NCI-H1048 (cell line): ENCODE measurements around the gene MAP3K4.

Experiments
- DNase-seq: peaks from one replicate; lab custom pipeline; 2025; lab: John Stamatoyannopoulos, UW

The MAP3K4 gene

DNA sequence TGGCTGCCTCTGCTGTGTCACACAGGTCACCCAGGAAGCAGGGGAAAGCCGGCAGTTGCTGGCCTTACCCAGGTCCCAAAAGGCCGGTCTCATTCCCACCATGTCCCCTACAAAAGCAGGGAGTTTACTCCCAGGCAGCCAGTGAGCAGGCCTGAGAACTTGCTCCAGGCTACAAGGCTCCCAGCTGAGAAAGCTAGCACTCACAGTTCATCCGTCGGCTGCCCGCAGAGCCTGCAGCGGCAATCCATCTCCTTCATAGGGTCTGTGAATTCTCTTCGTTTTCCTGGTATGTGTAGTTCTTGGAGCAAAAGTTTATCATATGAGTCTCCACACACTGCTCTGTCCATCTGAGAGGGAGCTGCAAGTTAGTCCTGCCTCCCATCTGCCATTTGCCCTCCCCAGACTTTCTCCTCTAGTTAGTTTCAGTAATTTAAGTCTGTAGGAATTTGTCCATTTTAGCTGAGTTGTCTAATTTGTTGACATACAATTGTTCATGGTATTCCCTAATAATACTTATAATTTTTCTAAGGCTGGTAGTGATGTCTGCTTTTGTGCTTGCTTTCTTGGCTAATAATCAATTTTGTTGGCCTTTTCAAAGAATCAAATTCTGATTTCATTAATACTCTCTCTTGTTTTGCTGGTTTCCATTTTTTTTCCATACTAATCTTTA, 135.6 kb downstream of the MAP3K4 start:
- no peak for DNase-seq

DNA sequence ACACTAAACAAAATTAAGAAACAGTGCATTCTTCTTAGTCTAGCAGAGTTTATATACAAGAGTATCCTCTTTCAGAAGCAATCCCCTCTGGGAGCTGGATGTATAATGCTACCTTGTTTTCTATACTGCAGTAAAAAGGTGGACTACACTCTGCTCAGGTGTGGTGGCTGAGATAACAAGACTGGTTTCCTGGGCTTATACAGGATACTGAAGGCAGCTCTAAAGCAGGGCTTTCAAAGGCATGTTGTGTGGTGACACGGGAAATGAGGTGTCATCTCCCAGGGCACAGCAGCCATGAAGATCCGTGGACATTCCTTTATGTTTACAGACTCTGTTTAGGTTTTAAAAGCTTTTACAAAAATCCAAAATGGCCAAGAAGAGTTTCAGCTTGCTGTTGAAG, 136.7 kb downstream of the MAP3K4 start:
- no peak for DNase-seq

DNA sequence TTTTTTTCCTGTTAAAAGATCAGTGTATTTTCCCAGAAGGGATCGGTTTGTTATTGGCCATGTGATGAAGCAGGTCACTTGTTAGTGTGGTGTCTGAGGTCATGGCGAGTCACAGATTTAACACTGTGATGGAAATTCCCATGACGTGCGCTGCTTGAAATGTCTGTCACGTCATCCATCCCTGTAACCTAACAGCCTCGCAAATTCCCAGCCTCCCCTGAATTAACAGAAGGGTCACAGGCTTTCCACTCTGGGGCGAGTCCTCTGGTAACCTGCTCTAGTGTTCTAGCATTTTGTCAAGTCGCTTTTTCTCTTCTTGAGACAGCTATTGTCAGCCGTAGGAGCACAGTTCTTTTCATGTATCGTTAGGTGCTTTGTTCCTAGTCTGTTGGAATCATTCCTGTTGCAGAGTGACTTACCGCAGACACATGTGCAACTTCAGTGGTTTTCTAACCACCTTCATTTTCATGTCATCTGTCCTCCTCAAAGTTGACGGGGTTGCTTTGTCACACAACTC, 137.2 kb downstream of the MAP3K4 start:
- no peak for DNase-seq

DNA sequence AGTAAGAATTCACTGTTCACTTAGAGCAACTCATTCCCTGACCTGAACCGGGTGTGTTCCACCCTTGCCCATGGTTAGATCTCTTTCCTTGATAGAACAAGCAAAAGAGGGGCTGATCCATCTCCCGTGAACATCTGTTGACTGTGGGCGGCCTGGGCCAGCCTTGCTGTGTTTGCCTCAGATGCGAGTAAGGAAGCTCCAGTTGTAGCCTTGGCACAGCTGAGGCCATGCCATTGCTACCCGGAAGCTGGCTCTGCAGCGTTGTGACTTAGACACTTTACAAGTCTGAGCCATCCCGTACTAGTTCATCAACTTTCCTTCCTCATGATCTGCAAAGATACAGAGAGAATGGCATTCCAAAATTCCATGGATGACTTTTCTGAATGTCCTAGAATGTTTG, 139.0 kb downstream of the MAP3K4 start:
- DNase-seq: no peak

DNA sequence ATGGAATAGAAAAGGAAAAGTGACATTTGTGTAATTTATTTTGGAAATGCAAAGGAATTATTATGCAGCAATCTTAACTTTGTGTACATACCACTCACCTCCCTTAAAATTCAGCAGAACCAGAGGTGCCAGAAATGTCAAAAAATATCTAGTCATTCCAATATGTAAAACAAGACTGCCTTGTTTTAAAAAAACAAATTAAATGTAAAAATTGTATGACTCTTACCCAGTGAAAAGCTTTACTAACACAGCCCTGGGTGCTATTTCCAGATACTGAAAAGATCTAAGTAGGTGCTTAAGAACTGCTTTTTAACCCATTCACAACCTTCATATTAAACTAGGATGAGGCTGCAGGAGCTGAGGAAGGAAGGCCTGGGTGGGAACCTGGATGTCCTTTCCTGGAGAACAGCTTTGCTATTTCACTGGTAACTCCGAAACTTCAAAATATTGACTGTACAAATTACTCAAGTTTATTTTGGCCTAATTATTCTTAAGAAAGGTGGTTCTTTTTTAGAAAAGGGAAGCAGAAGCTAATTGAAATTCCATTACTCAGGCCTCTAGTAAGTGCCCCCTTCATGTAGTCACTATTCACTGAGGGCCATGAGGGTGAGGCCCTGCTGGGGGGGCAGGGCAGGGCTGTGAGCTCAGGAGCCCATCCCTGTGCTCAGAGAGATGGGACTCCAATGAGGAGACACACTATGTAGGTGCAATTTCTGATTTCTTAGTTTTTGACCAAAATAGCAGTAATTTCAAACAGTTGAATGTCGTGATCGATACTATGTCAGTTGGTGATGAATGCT, 139.6 kb downstream of the MAP3K4 start:
- DNase-seq: no peak

DNA sequence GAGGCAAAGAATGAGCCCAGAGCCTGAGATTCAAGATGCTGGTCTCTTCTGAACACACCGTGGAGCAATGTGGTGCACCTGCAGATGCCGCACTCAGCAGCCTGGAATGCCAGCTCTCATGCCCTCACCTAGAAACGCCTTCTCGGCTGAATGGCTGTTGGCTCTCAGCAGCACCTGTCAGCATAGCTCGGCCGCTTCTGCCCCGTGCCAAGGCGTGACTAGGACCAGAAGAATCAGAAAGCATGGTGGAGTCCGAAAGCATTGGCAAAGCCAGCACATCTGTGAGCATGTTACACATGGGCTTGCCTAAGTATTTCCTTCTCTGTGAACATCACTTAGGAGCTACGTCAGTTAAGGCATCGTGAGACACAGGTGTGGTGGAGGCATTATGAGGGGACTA, 140.8 kb downstream of the MAP3K4 start:
- no peak for DNase-seq

DNA sequence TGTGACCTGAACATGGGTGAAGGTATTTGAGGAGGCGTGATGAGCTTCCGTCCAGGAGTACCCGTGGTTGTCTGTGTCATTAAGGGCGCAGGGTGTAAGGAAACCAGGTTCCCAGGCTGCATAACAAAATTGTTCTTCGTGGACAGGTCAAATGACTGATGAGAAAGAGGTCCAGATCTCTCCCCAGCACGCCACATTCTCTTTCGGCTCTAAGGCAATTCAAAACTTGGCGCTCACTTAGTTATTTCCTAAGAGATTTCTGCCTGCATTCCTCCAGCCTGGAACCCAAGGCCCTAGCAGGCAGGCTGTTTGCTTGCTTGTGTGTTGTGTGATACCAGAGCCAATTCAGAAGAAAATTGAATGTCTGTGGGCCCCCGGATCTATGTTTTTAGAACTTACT, 142.4 kb downstream of the MAP3K4 start:
- no peak for DNase-seq

DNA sequence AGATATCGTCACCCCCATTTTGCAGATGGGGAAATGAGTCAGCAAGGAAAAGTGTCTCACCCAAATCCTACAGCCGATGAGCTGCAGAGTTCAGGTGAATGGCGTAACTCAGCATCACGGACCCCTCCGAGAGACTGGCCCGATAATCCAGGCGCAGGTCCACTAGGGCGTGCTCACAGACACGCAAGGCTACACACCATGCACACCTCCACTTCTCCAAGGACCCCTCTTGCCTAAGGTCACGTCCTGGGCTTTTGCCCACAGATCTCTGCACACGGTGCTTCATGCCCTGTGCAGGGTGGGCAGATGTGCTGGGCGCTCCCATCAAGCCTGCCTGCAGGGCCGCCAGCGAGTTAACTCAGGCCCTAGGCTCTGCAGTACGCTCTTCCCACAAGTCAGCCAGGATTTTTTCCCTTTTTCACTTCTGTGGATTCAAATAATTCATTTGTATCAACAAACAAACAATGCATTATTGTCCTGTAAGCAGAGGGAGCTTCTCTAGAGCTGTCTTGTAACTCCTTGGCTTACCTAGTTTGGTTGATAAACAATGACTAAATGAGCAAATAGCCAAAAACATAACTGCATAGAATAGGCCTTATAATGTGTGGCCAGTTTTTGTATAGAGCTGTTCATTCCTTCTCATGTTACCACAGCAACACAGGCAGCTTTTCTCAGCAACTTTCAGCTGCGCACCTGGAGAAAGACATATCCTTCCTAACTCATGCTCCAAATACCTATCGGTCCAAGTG, 143.2 kb downstream of the MAP3K4 start:
- no peak for DNase-seq

DNA sequence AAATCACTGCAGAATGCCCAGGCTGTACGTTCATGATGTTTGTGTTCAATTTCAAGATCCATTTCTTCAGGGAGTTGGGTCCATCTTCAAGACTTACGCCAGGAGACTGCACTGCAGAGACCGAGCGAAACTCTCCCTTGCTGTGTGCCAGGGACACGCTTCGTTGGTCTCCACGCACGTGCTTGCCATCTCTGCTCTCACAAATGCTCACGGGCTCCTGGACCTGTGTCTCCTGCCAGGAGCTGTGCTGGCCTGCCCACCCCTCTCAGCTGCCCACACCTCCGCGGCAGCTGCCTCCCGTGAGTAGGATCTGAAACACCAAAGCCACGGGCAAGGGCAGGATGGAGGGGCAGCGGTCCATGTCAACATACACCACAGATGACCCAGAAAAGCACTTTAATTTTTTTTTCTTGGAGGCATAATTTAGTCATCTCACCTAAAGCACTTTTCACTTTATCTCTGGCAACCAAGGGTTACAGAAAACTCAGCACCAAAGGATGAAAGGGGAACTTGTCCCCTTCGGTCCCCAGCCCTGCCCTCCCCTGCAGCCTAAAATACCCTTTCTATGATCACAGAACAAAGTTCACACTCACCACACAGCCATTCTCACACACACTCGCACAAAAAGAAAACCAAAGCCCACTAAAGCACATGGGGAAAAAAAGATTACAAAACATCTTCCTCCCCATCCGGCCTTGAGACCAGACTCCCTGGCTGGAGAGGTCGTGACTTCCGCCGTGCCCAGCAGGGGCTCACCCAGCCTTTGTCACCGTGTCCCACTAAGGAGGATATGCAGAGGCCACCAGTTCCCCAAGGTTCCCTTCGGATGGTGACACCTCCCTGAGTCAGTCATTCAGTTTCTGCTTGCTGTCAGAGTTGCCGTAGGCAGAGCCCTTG, 144.4 kb downstream of the MAP3K4 start:
- no peak for DNase-seq

DNA sequence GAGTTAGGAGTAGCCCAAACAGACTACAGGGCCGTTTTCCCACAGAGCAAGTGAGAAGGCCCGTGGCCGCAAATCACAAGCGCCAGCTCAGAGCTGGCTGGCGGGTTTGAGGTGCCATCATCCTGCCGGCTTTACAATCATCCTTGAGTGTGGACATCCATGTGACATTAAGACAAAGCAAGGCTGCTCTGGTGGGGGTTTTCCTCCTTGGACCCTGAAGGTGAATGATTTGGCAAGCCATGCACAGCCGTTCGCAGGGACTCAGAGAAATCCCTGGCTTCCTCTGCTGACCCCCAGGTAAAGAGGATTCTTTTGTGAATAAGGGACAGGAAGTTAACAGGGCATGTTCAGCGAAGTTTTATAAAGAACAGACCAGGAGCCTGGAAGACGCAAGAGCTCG, 145.1 kb downstream of the MAP3K4 start:
- DNase-seq: no peak

DNA sequence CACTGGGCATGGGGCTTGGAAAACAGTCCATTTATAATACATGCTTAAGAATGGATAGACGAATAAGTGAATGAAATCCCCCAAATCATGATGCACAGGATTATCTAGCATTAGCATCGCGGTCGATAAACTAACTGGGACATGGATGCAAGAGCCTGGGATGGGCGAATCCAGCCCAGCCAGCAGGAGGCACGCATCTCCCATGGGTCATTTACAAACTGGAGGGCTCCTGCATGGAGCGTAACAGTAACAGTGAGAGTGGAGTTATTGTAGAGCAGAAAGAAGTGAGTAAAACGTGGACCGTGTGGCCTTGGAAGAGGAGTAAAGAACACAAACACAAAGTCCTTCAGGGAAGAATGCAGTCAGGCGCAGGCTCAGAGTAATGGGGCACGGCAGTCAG, 145.8 kb downstream of the MAP3K4 start:
- DNase-seq: no peak

DNA sequence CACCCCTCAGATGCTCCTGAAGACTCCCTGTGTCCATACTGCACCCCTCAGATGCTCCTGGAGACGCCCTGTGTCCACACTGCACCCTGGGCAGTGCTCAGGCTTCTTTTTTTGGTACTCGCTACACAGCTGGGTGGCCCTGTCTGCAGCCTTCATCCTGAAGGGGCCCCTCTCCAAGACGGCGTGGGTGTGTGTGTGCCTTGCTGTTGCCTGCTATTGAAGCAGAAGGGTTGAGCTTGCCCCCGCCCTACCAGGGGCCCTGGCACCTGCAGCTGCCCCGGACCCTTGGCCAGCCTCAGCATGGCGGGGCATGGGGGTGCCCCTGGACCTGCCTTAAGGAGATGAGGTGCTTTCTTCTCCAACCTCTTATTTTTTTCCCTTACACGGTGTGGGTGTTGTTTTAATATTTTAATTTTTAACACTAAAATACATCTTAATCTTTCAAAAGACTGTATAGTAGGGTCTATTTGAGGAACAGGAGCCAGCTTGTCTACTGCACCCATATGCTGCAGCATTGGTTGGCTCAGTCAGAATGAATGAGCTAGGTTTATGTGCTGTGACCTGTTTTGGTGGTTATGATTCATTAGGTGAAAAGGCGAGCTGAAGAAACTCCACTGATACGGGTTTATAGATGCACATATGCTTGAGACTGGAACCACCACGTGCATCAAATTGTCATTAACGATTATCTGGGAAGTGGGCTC, 146.4 kb downstream of the MAP3K4 start:
- no peak for DNase-seq

DNA sequence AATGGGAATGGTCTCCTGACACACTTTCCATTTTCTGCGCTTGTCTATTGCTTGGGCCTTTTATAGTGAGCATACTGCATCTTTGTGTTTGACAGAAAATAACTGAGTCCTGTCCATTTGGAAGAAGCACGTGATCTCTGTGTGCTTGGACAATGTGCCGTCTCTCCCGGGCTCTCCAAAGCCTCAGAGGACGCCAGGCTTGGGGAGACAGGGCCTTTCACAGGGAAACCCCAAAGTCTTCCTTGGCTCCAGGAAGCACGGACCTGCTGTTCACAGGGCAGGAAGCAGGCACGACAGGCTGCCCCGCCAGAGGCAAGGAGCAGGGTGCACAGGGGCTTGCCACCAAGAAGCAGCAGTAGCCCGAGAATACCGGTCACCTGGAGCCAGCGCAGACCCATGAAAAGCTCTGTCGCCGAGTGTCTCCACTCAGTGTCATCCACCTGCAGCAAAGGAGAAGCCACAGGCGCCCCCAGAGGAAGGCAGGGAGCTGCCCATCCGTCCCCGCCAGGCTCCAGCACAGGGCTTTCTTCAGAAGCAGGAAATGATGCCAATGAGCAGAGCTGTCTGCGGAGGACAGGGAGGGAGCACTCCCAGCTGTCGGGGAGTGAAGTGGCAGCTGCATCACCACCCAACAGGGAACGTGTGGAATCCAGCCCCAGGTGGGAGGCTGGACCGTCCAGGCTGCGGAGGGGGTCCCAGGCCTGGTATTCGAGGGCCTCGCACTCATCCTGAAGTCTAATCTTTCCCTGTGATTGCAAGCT, 147.2 kb downstream of the MAP3K4 start:
- DNase-seq: no peak

DNA sequence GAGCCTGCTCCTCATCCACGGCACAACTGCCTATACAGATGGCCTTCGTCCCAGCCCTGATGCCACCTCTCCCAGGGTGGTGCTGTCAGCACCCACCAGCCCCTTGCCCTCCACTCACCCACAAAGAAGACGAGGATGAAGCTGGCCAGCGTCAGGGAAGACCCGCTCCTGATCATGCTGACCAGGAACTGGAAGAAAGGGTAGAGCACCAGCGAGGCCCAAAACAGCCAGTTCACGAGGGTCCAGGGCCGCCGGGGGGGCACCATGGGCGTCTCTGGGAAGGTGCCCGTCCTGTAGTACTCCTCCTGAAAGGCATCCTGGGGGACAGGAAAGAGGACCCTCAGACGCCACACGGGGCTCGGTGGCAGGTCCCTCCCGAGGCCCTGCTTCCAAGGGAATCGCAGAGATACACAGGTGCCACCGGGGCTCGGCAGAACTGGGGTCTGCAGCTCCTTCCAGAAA, 147.8 kb downstream of the MAP3K4 start:
- DNase-seq: no peak

DNA sequence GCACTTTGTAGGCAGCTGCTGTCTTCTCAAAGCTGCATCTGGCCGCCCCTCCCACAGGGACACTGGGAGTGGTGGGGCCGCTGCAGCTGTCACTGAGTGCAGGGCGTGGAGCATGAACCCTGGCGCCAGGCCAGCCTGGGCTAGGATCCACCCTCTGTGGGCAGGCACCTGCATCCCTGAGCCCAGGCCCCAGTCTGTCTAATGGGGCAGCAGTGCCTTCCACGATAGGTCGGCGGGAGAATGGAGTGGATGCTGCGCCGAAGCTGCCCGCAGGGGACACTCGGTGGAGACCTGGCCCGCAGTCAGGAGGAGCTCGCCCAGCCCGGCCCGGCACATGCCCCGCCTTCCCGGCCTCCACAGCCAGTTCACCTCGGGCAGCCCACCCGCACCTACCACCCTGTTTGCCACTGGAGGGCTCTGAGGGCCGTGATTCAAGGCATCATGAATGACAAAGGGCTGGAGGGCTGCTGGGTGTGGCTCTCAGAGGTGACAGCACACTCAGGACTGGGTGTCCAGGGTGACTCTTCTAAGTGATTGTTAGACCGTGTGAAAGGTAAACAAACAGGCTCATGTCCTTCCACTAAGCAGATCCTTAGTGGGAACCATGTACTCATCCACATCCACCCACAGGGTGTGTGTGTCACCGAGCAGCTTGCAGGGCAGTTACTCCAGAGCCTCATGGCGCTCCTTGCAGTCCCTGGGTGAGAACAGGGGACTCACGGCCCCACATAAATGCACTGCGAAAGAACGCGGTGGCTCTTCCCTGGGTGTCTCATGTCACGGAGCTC, 148.4 kb downstream of the MAP3K4 start:
- no peak for DNase-seq

DNA sequence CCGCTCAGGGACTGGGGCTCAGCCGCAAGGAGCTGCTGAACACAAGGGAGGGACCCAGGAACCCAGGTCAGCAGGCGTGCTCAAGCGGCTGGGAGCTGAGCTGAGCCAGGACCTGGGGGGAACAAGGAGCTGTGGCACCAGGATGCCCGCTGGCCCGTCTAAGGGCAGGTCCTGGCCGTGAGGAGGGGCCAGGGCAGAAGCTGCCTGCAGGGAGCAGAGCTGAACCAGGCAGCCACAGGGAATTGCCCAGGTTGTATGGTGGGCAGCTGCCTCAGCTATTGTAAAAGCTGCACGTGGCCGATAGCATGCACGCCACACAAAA, 148.9 kb downstream of the MAP3K4 start:
- DNase-seq: no peak

DNA sequence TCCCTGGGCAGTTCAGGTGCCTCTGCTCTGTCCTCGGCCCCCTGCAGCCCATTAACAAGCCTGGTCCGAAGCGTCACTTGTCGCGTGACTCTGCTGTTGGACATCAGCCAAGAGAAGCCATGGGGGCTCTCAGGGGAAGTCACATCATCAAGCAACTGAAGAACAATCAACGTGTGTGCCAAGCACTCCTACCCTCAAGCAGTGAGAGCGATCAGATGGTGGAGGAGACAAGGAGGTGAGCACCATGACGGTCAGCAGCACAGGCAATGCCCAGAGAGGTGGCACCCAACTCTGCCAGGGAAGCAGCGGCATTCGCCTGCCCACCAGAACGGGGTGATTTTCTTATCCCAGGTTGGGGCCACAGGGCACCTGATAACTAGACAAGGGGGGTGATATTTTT, 149.6 kb downstream of the MAP3K4 start:
- DNase-seq: no peak

DNA sequence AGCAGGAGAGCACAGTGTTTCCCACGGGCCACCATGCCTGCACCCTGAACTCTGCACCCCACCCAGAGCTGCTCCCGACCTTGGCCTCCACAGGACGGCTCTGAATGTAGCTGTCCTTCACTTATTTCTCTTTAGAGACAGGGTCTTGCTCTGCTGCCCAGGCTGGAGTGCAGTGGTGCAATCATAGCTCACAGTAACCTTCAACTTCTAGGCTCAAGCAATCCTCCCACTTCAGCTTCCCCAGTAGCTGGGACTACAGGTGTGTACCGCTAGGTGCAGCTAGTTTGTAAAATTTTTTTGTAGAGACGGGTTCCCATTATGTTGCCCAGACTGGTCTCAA, 151.4 kb downstream of the MAP3K4 start:
- DNase-seq: no peak

DNA sequence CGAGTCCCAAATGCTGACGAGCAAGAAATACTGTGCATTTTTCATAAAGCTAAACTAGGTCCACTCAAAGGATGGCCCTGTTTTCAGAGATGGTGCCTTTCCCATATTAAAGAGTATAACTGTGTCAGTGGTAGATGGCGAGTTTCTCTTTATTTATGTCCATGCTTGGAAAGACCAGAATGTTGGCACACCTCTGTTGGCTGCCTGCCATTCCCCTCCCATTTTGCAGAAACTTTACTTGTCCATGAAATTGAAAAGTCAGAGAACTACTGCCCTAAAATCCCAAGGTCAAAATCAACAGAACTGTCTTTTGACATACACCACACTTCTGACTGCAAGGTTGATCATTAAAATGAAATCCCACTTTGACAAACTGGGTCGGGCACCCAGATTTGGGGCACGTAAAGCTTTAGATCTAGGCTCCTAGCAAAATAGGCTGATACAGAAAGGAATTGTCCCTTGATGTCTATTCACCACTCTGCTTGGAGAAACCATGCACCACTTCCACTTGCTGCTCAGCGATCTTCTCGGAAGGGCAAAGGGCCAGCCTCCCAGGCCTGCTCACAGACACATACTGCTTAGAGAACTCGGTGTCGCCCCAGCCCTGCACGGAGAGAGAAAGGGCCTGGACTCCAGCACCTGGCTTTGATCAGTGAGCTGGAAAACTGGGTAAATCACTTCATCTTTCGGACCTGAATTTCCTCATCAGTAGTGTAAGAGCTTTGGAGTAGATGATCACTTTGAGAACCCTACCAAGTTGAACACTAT, 152.3 kb downstream of the MAP3K4 start:
- no peak for DNase-seq
